Stimulated activated naive B cell treated with anti-CD40 and anti-IgM and Interleukin-4, amounts not matched to agents 10 μg/mL and 1 μg/mL and 100 μg/mL, for 72 hours (primary cell): ENCODE data around the gene STK4.

Experiments
- ATAC-seq, 2 donors: fragments of 150-1000 bp; cut with Tn5 transposase; replicated peaks; 2 replicates each; pipeline ENCODE4 v1.10.0; 2021; ENCODE audit warnings: moderate library complexity in 1 of 2
- DNase-seq: peaks from one replicate; pipeline ENCODE4 v3.0.0; 2021
- H3K27ac Mint-ChIP-seq: one replicate; pipeline ENCODE4 v1.8.0; 2022; ENCODE audit warnings: mild to moderate bottlenecking, mixed read lengths
- H3K27me3 Mint-ChIP-seq, 2 donors: one replicate each; pipeline ENCODE4 v1.8.0; 2022; ENCODE audit warnings: mixed read lengths in 2 of 2
- H3K36me3 Mint-ChIP-seq, 2 donors: one replicate each; pipeline ENCODE4 v1.8.0; 2022; ENCODE audit warnings: mixed read lengths in 2 of 2, mild to moderate bottlenecking in 1 of 2
- H3K4me1 Mint-ChIP-seq, 2 donors: one replicate each; pipeline ENCODE4 v1.8.0; 2022; ENCODE audit warnings: mixed read lengths in 2 of 2, mild to moderate bottlenecking in 1 of 2
- H3K4me3 Mint-ChIP-seq, 2 donors: one replicate each; pipeline ENCODE4 v1.8.0; 2022; ENCODE audit warnings: mild to moderate bottlenecking in 2 of 2, mixed read lengths in 2 of 2, moderate library complexity in 1 of 2
- H3K9me3 Mint-ChIP-seq, 2 donors: one replicate each; pipeline ENCODE4 v1.8.0; 2022; ENCODE audit warnings: mixed read lengths in 2 of 2, mild to moderate bottlenecking in 1 of 2

Gene STK4

DNA sequence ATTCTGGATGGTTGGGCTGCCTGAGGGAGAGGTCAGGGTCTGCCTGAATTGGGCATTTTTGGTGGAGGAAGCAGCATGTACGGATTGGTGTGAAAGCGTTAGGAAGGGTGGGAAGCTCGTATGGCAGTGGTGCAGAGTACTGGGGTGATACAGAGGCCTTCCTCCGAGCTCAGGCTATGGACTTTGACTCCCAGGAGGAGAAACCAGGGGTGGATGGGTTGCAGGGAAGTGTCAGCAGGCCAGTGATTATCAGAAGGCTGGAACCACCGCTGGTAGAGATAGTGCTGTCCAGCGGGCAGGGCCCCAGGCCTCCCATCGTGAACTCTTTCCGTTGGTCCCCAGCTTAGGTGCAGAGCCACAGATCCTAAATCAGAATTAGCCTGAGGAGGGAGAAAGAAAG lies 143.3 kb downstream of the STK4 start:
- no peak for ATAC-seq
- peaks cover 5 to 6% of the 10 kb centered on the region in 2 donors for H3K4me1 Mint-ChIP-seq
- no peaks in the 10 kb centered on the region for H3K9me3 Mint-ChIP-seq
- H3K27me3 Mint-ChIP-seq, result peaks cover 27 to 33% of the 10 kb centered on the region in 2 donors
- H3K4me3 Mint-ChIP-seq, result no peak overlapping the region
- H3K27ac Mint-ChIP-seq, result no peak overlapping the region
- H3K36me3 Mint-ChIP-seq, result no peaks in the 10 kb centered on the region
- no peak for DNase-seq

DNA sequence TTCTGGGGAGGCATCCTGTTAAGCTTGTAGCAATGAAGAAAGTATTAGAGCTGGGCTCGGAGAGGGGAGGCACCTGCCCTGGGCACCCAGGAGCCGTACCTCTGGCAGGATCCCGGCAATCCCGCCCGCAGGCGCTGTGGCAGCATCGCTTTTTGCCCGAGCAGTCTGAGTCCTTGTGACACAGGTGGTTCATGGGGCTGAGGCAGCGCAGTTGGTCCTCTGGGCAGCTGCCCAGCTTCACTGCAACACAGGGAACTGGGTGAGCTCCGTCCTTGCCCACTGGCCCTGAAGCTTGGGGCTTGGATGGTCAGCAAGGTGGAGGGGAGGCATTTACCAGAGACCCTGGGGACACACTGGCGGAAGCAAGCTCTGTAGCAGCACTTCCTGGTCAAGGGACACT lies 144.0 kb downstream of the STK4 start:
- H3K4me1 Mint-ChIP-seq, result peaks cover 6 to 8% of the 10 kb centered on the region in 2 donors
- no peaks in the 10 kb centered on the region for H3K9me3 Mint-ChIP-seq
- H3K27me3 Mint-ChIP-seq, result peaks cover 28 to 29% of the 10 kb centered on the region in 2 donors
- ATAC-seq, result no peak
- no peak overlapping the region for H3K4me3 Mint-ChIP-seq
- H3K27ac Mint-ChIP-seq, result no peak overlapping the region
- H3K36me3 Mint-ChIP-seq, result no peaks in the 10 kb centered on the region
- no peak for DNase-seq

DNA sequence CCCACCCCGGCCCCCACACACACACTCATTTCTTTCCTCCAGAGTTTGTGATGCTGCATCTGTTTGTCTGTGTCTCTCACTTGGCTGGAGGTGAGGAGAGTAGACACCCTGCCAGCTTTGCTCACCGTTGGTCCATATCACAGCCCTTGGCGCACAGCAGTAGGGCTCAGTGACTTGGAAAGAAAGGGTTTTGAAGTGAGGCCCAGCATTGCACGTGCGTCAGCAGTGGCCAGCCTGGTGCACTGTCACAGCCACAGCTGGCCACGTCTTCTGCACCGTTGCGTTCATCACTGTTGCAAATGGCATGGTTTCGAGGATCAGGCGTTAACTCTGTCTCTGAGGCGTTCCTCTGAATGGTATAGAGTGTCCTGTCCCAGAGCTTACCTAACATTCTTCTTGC lies 145.0 kb downstream of the STK4 start:
- H3K27ac Mint-ChIP-seq, result no peak overlapping the region
- no peak for DNase-seq
- H3K4me1 Mint-ChIP-seq, result peaks cover 6 to 8% of the 10 kb centered on the region in 2 donors
- H3K36me3 Mint-ChIP-seq, result no peaks in the 10 kb centered on the region
- H3K4me3 Mint-ChIP-seq, result no peak overlapping the region
- H3K9me3 Mint-ChIP-seq, result no peaks in the 10 kb centered on the region
- peaks cover 29 to 34% of the 10 kb centered on the region in 2 donors for H3K27me3 Mint-ChIP-seq
- ATAC-seq, result no peak

DNA sequence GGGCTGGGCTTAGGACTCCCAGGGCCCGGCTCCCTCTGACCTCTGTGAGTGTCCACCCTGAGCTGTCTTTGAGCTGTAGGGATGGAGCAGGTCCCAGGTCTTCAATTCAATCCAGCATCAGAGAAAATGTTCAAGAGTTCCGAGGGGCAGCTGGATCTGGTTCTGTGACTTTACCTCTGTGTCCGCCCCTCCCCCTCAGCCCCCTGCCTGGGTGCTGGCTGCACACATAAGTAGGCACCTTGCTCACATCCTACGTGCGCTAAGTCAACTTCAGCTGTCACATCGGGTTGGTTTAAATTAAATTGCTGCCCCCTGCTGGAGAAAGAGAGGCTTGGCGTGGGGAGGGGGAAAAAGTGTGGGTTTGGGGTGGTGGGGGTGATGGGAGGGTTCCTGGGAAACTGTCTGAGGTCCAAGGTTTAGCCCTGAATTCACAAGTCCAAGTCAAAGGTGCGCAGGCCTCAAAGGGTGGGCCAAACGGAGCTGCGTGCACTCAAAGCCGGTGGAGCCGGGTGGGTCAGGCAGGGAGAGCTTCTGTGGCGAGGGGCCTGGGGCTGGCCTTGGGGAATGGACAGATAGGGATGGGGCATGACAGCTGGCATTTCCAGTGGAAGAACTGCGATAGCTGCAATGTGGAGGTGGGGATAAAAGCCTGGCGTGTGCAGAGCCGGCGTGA lies 145.6 kb downstream of the STK4 start:
- Mint-ChIP-seq H3K27me3 (peaks cover 32 to 34% of the 10 kb centered on the region in 2 donors), H3K9me3 (no peaks in the 10 kb centered on the region), H3K36me3 (no peaks in the 10 kb centered on the region)

DNA sequence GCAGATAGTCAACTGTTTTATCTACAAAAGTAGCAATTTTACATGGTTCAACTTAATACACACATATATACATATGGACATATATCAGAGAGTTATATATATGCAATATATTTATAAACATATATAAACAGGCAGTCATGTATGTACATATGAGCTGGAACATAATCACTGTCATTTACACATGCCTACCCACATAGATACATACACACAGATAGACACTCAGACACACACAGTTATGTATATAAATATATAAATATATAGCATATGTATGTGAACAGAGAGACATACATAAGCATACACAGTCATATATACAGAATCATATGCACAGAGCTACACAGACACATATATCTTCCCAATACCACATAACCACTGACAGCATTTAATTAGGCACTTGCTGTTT lies 146.4 kb downstream of the STK4 start:
- no peaks in the 10 kb centered on the region for H3K9me3 Mint-ChIP-seq
- no peaks in the 10 kb centered on the region for H3K36me3 Mint-ChIP-seq
- H3K27ac Mint-ChIP-seq, result no peak overlapping the region
- no peak overlapping the region for H3K4me3 Mint-ChIP-seq
- ATAC-seq, result no peak
- DNase-seq, result no peak
- peaks cover 35% of the 10 kb centered on the region in 2 donors for H3K27me3 Mint-ChIP-seq
- H3K4me1 Mint-ChIP-seq, result peaks cover 6 to 10% of the 10 kb centered on the region in 2 donors

More for the DNA sequence above, 145.6 kb downstream of the STK4 start:
- ATAC-seq, result peak; percentile 31 to 46
- no peak for DNase-seq
- H3K27ac Mint-ChIP-seq, result no peak overlapping the region
- no peak overlapping the region for H3K4me3 Mint-ChIP-seq
- peaks cover 6 to 8% of the 10 kb centered on the region in 2 donors for H3K4me1 Mint-ChIP-seq

DNA sequence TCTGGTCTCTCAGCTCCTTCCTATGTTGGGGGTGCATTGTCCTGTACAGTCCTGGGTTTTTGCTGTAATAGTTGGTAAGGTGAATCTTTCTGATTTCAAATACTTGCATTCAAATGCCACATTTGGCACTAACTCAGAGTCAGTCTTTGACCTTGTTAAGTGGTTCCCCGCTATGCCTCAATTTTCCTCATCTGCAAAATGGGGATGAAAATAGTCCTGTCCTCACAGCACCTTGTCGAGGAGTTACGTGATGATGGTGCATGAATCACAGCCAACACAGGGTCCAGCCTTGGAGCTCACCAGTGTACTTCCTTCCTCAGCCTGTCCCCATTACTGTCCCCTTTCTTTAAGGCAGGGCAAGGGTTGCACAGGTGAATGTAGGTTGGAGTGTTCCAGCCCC lies 147.6 kb downstream of the STK4 start:
- Mint-ChIP-seq H3K4me3 (no peak overlapping the region), H3K27ac (no peak overlapping the region), H3K27me3 (peaks cover 32 to 37% of the 10 kb centered on the region in 2 donors), H3K36me3 (no peaks in the 10 kb centered on the region), H3K9me3 (no peaks in the 10 kb centered on the region), H3K4me1 (peaks cover 6 to 10% of the 10 kb centered on the region in 2 donors)
- ATAC-seq, result no peak
- DNase-seq, result no peak

DNA sequence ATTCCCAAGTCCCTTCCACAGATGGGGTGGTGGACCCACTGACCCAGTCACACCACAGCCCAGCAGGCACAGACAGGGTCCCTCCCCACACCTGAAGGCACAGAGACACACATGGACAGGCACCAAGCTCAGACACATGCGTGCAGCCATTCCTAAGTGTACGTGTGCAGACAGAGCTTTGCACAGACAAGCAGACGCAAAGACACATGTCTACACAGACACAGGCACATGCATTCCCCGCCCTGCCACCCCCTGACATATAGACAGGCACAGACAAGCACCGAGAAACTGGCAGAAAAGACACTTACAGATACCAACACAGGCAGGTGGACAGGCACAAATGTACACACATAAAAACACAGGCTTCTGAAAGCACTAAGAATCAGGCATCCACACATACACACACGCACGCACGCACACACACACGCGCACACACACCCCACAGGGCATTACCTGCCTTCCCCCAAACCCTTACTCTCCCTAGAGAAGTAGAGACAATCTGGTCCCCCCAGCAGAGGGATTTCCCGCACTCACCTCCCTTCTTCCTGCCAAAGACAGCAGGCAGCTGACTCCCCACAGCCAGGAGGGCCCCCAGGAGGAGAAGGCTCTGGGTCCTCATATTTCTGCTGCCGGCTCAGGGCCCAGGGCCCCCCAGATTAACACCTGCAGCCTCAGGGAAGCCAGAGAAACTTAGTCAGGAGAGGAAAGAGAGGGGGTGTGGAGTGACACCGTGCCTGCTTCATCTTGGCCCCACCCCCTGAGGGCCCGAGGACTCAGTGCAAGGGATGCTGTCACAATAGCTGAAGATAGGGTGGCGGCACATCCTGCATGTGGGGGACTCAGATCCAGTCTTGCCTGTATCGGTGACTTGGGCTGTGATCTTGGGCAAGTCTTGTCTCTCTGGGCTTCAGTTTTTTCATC lies 148.4 kb downstream of the STK4 start, which contains the start of gene WFDC5:
WFDC5 (minus strand) TSS at position 710 of the 921 bp plus-strand sequence; CDS start at position 619, 91 bp downstream.
- DNase-seq (no peak), ATAC-seq (peak in 1 of 2 donors; percentile 31)
- Mint-ChIP-seq H3K4me1 (peaks cover 6 to 10% of the 10 kb centered on the region in 2 donors), H3K36me3 (no peaks in the 10 kb centered on the region), H3K27me3 (peaks cover 32 to 37% of the 10 kb centered on the region in 2 donors), H3K9me3 (no peaks in the 10 kb centered on the region), H3K4me3 (no peak within 1 kb of the TSS), H3K27ac (no peak within 1 kb of the TSS)

DNA sequence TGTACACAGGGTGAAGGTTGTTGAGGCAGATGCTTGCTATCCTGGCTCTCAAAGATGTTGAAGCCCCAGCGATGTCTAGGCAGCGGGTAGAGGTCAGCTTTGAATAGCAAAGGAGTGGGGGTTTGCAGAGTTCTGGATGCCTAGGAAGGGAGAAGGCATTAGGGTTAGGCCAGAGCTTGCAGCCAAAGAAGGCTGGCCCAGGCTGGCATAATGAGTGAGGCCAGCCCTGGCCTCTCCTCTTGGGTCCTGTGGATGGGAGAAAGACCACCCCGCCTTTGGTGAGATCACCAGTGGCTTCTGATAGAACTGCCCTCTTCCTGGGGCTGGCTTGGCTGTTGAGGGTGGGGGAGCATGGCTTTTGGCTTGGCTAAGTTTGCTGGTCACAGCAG lies 149.1 kb downstream of the STK4 start:
- H3K27me3 Mint-ChIP-seq, result peaks cover 32 to 42% of the 10 kb centered on the region in 2 donors
- peaks cover 6 to 10% of the 10 kb centered on the region in 2 donors for H3K4me1 Mint-ChIP-seq
- no peaks in the 10 kb centered on the region for H3K36me3 Mint-ChIP-seq
- ATAC-seq (peak in 1 of 2 donors; percentile 10), DNase-seq (no peak)
- no peak overlapping the region for H3K4me3 Mint-ChIP-seq
- H3K9me3 Mint-ChIP-seq, result no peaks in the 10 kb centered on the region
- H3K27ac Mint-ChIP-seq, result no peak overlapping the region

DNA sequence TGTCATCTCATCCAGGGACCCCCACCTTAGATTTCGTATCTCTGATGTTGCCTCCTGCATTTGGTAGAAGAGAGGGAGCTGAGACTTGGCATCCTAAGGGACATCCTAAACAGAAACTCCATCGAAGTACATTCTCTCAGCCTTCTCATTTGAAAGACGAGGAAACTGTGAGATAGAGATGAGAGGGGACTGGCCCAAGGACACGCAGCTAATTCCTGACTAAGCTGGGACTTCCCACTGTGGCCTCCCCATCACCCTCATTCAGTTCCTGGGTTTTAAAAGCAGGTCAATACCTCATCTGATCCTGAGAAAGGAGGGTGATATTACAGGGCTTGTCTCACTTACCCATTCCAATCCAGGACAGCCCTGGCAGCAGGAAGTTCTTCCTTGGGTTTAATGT lies 149.5 kb downstream of the STK4 start:
- DNase-seq (no peak), ATAC-seq (no peak)
- Mint-ChIP-seq H3K4me3 (no peak overlapping the region), H3K36me3 (no peaks in the 10 kb centered on the region), H3K4me1 (peaks cover 6 to 10% of the 10 kb centered on the region in 2 donors), H3K9me3 (no peaks in the 10 kb centered on the region), H3K27ac (no peak overlapping the region), H3K27me3 (peaks cover 32 to 45% of the 10 kb centered on the region in 2 donors)

DNA sequence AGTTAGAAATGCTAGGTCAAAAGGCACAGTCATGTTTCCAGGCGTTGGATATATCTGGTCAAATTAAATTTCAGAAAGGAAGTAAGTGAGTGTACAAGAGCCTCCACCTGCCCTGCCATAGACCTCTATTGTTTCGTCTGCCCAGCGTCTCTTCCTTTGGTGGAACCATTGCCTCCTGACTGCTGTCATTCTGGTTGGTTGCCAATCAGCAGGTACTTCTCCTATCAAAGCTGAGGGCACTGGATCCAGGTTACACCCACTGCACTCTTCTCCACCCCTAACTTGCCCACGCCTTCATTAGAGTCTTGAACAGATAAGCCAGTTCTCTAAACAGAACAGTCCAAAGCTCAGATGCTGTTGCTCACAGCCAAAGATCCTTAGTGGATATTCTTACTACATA lies 151.3 kb downstream of the STK4 start:
- DNase-seq, result no peak
- H3K27ac Mint-ChIP-seq, result no peak overlapping the region
- no peaks in the 10 kb centered on the region for H3K36me3 Mint-ChIP-seq
- peaks cover 30 to 57% of the 10 kb centered on the region in 2 donors for H3K27me3 Mint-ChIP-seq
- H3K4me3 Mint-ChIP-seq, result no peak overlapping the region
- H3K9me3 Mint-ChIP-seq, result no peaks in the 10 kb centered on the region
- ATAC-seq, result no peak
- H3K4me1 Mint-ChIP-seq, result peaks cover 6 to 10% of the 10 kb centered on the region in 2 donors

DNA sequence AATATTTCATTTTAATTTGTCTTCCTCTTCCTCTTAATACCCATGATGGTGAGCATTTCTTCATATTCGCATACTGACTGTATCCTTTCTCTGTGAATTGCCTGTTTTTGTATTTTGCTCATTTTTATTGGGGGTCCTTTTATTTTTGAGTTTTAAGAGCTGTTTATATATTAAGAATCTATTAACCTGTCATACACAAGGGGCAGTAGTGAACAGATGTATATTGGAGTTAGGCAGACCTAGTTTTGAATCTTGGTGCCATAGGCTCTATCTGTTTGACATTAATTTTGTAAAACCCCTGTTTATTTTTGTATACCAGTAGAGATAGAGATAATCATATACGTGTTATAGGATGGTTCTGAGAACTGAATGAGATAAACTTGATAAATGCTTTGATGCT lies 151.7 kb downstream of the STK4 start:
- no peaks in the 10 kb centered on the region for H3K36me3 Mint-ChIP-seq
- no peak overlapping the region for H3K27ac Mint-ChIP-seq
- DNase-seq (no peak), ATAC-seq (no peak)
- H3K4me3 Mint-ChIP-seq, result no peak overlapping the region
- H3K27me3 Mint-ChIP-seq, result peaks cover 28 to 58% of the 10 kb centered on the region in 2 donors
- H3K9me3 Mint-ChIP-seq, result no peaks in the 10 kb centered on the region
- H3K4me1 Mint-ChIP-seq, result peaks cover 6 to 10% of the 10 kb centered on the region in 2 donors

DNA sequence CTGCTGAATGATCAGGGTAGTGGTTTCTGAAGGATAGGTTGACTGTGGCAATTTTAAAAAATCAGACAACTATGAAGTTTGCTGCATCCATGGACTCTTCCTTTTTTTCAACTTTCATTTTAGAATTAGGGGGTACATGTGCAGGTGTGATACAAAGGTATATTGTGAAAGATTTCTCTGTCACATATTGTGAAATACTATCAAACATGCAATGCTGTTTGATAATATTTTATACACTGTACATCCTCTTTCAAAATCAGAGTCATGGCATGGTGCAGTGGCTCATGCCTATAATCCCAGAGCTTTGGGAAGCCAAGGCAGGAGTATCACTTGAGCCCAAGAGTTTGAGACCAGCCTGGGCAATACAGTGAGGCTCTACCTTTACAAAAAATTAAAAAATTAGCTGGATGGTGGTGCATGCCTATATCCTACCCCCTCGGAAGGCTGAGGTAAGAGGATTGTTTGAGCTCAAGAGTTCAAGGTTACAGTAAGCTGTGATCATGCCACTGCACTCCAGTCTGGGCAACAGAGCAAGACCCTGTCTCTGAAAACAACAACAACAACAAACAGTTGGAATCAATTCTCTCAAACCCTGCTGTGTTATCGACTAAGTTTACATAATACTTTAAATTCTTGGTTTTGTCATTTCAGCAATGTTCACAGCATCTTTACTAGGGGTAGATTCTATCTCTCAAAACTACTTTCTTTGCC lies 153.4 kb downstream of the STK4 start:
- ATAC-seq (no peak), DNase-seq (no peak)
- Mint-ChIP-seq H3K27ac (no peak overlapping the region), H3K4me1 (peaks cover 6% of the 10 kb centered on the region in 2 donors), H3K9me3 (peaks cover 0 to 4% of the 10 kb centered on the region in 2 donors), H3K4me3 (no peak overlapping the region), H3K36me3 (peaks cover 0 to 3% of the 10 kb centered on the region in 2 donors), H3K27me3 (peaks cover 29 to 63% of the 10 kb centered on the region in 2 donors)

DNA sequence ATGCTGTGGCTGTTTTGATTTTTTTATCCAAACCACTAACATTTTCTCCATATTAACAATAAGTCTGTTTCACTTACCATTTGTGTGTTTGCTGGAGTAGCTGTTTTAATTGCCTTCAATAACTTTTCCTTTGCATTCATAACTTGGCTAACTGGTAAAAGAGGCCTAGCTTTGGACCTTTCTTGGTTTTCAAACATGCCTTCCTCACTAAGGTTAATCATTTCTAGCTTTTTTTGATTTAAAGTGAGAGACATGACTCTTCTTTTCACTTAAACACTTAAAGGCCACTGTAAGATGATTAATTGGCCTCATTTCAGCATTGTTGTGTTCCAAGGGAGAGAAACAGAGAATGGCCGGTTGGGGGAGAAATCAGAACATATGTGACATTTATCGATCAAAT lies 155.1 kb downstream of the STK4 start:
- no peak for ATAC-seq

DNA sequence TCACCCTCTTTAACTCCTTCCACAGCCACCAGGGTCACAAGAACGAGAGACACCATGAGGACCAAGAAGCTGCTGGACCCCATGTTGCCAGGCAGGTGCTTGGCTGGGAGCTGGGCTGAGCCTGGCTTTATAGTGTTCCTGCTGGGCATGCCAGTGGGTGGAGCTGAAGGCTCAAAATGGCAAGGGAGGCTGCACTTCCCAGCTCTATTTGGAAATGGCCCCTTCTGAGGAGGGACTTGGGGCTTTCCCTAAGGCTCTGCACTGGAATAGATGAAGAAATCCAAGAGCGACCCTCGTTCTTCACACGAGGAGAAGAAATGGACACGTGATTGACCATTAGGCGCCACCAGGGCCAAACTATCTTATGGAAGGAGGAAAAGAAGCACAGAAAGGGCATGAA lies 158.1 kb downstream of the STK4 start, which contains the start of gene WFDC12:
WFDC12 (minus strand) TSS at position 101 of the 400 bp plus-strand sequence; CDS start at position 83, 18 bp downstream.
- Mint-ChIP-seq H3K4me3 (no peak within 1 kb of the TSS), H3K36me3 (peaks cover 0 to 3% of the 10 kb centered on the region in 2 donors), H3K27ac (no peak within 1 kb of the TSS), H3K4me1 (no peaks in the 10 kb centered on the region), H3K9me3 (peaks cover 0 to 4% of the 10 kb centered on the region in 2 donors), H3K27me3 (peaks cover 30 to 63% of the 10 kb centered on the region in 2 donors)
- DNase-seq (no peak), ATAC-seq (no peak)

More for the DNA sequence above, 155.1 kb downstream of the STK4 start:
- H3K27me3 Mint-ChIP-seq, result peaks cover 34 to 59% of the 10 kb centered on the region in 2 donors
- DNase-seq, result no peak
- peaks cover 0 to 3% of the 10 kb centered on the region in 2 donors for H3K36me3 Mint-ChIP-seq
- peaks cover 0 to 2% of the 10 kb centered on the region in 2 donors for H3K4me1 Mint-ChIP-seq
- peaks cover 0 to 4% of the 10 kb centered on the region in 2 donors for H3K9me3 Mint-ChIP-seq
- no peak overlapping the region for H3K4me3 Mint-ChIP-seq
- H3K27ac Mint-ChIP-seq, result no peak overlapping the region
